HepG2 (cell line): ENCODE data around the gene MDH1. TPM values are rescaled to one million over a fixed set of nuclear protein-coding genes. Genes with fewer than 3 reads are reported as not detected.
A peak's percentile ranks its signal among the peaks of the same experiment; 100 is the strongest.

Source experiments
- ATF1 ChIP-seq: IDR thresholded peaks from 2 replicates; pipeline ENCODE4 v1.6.1; 2016; ENCODE audit warnings: mild to moderate bottlenecking, control low read depth
- ATF7-NPFF ChIP-seq: sonication (generic); formaldehyde crosslinking; IDR thresholded peaks from 2 replicates; pipeline ENCODE4 v1.8.1; 2023; ENCODE audit warnings: mild to moderate bottlenecking, low read depth, missing genetic modification reagents, moderate library complexity
- ATM ChIP-seq: fragments of 450-650 bp; IDR thresholded peaks from 2 replicates; pipeline ENCODE4 v1.7.1; 2017; ENCODE audit warnings: mild to moderate bottlenecking, borderline replicate concordance
- BRD4 ChIP-seq: sonication (generic); formaldehyde crosslinking; IDR thresholded peaks from 2 replicates; pipeline ENCODE4 v1.4.0; 2020; ENCODE audit warnings: missing genetic modification reagents
- ERF ChIP-seq: IDR thresholded peaks from 2 replicates; pipeline ENCODE4 v1.6.1; 2018; ENCODE audit warnings: missing biosample characterization, missing genetic modification reagents
- FOXP1 ChIP-seq, 2 experiments: fragments of 450-650 bp in 1 of 2; IDR thresholded peaks; 2 replicates each; pipeline ENCODE4 v1.6.1; 2017 to 2018; ENCODE audit warnings: antibody characterized with exemption in 1 of 2
- HMGA1 ChIP-seq: sonication (generic); formaldehyde crosslinking; conservative IDR thresholded peaks from 2 replicates; pipeline ENCODE4 v1.4.0; 2020; ENCODE audit warnings: missing genetic modification reagents
- HNRNPH1 ChIP-seq: fragments of 200-400 bp; formaldehyde crosslinking; optimal IDR thresholded peaks from 2 replicates; pipeline ENCODE3; 2017; ENCODE audit warnings: mild to moderate bottlenecking, low read depth, low read length
- JUNB ChIP-seq: sonication (generic); formaldehyde crosslinking; IDR thresholded peaks from 2 replicates; pipeline ENCODE4 v1.8.0; 2022; ENCODE audit warnings: missing genetic modification reagents, mild to moderate bottlenecking, borderline replicate concordance
- KDM5B ChIP-seq: sonication (generic); formaldehyde crosslinking; IDR thresholded peaks from 2 replicates; pipeline ENCODE4 v1.4.0; 2020; ENCODE audit warnings: missing genetic modification reagents, mild to moderate bottlenecking, borderline replicate concordance
- KLF9 ChIP-seq: IDR thresholded peaks from 2 replicates; pipeline ENCODE4 v1.6.1; 2016; ENCODE audit warnings: low read depth
- KMT2B ChIP-seq: IDR thresholded peaks from 2 replicates; pipeline ENCODE4 v1.6.1; 2016; ENCODE audit warnings: missing genetic modification reagents, missing compliant biosample characterization
- NFE2 ChIP-seq: sonication (generic); formaldehyde crosslinking; IDR thresholded peaks from 2 replicates; pipeline ENCODE4 v1.4.0; 2020; ENCODE audit warnings: missing genetic modification reagents
- NFYB ChIP-seq: sonication (generic); formaldehyde crosslinking; IDR thresholded peaks from 2 replicates; pipeline ENCODE4 v1.4.0; 2020; ENCODE audit warnings: missing genetic modification reagents
- PHF21A ChIP-seq: sonication (generic); formaldehyde crosslinking; IDR thresholded peaks from 2 replicates; pipeline ENCODE4 v1.5.0; 2020; ENCODE audit warnings: mild to moderate bottlenecking, missing genetic modification reagents
- PPARG ChIP-seq: conservative IDR thresholded peaks from 2 replicates; pipeline ENCODE4 v1.6.1; 2016; ENCODE audit warnings: missing biosample characterization, missing genetic modification reagents
- RELA ChIP-seq: sonication (generic); formaldehyde crosslinking; IDR thresholded peaks from 2 replicates; pipeline ENCODE4 v1.4.0; 2020; ENCODE audit warnings: missing genetic modification reagents
- SMC3 ChIP-seq: IDR thresholded peaks from 2 replicates; pipeline ENCODE4 v1.6.1; 2011; ENCODE audit warnings: low read length, improper control_type of control experiment
- TBL1XR1 ChIP-seq: fragments of 150-350 bp; IDR thresholded peaks from 2 replicates; pipeline ENCODE4 v1.6.1; 2014; ENCODE audit warnings: borderline replicate concordance, low read length; ENCODE audit not compliant: partially characterized antibody
- ZBTB21 ChIP-seq: sonication (generic); formaldehyde crosslinking; IDR thresholded peaks from 2 replicates; pipeline ENCODE4 v1.4.0; 2020; ENCODE audit warnings: missing genetic modification reagents
- ZNF124 ChIP-seq: sonication (generic); formaldehyde crosslinking; IDR thresholded peaks from 2 replicates; pipeline ENCODE4 v1.4.0; 2020; ENCODE audit warnings: missing genetic modification reagents
- ZNF451 ChIP-seq: sonication (generic); formaldehyde crosslinking; IDR thresholded peaks from 2 replicates; pipeline ENCODE4 v1.5.0; 2020; ENCODE audit warnings: mild to moderate bottlenecking, missing genetic modification reagents
- ZNF468 ChIP-seq: sonication (generic); formaldehyde crosslinking; IDR thresholded peaks from 2 replicates; pipeline ENCODE4 v1.8.0; 2022; ENCODE audit warnings: mild to moderate bottlenecking, moderate library complexity, missing genetic modification reagents
- ZSCAN12 ChIP-seq: sonication (generic); formaldehyde crosslinking; IDR thresholded peaks from 2 replicates; pipeline ENCODE4 v1.9.0; 2021; ENCODE audit warnings: mild to moderate bottlenecking, missing genetic modification reagents
- ZSCAN25 ChIP-seq: sonication (generic); formaldehyde crosslinking; IDR thresholded peaks from 2 replicates; pipeline ENCODE4 v1.8.0; 2022; ENCODE audit warnings: mild to moderate bottlenecking, missing genetic modification reagents
- polyA plus RNA-seq, 8 experiments: library from polyadenylated mRNA; depleted of rRNA in 3 of 8; stranded (reverse) in 7 of 8; unstranded in 1 of 8; fragments of >200 nt; fragmentation: Illumina TruSeq in 4 of 8; extraction: Trizol in 4 of 8; gene quantifications; 2 replicates each; pipeline versions ENCODE4 v1.2.1 to v1.2.3, GENCODE V29; 2011 to 2016; ENCODE audit warnings: low read depth in 4 of 8, missing spikeins in 1 of 8, mixed read lengths in 1 of 8; ENCODE audit not compliant: insufficient read depth in 1 of 8
- total RNA-seq, 5 experiments: library from RNA; depleted of rRNA; stranded (reverse); fragments of >200 nt; fragmentation: Illumina TruSeq; extraction: Trizol; gene quantifications; 2 replicates each; pipeline ENCODE4 v1.2.3, GENCODE V29; 2016; ENCODE audit warnings: low read depth in 1 of 5
- TF ChIP-seq, protein P1 (sequence below): sonication (generic); formaldehyde crosslinking; IDR thresholded peaks from 2 replicates; pipeline ENCODE4 v1.4.0; 2020; ENCODE audit warnings: missing genetic modification reagents
- TF ChIP-seq, protein P2 (sequence below): sonication (generic); formaldehyde crosslinking; conservative IDR thresholded peaks from 2 replicates; pipeline ENCODE4 v1.8.1; 2023; ENCODE audit warnings: missing genetic modification reagents
- TF ChIP-seq, protein P3 (sequence below): sonication (generic); formaldehyde crosslinking; IDR thresholded peaks from 2 replicates; pipeline ENCODE4 v1.5.1; 2020; ENCODE audit warnings: missing genetic modification reagents, mild to moderate bottlenecking, borderline replicate concordance

MDH1 gene
- total and polyA plus RNA-seq, 2 of the 13 experiments (the other 11 are each of a cell fraction or from before 2014, with no cell fraction given) = 293 to 415 TPM

- TF ChIP-seq ZNF124 (CRISPR knock-in tag) (peak; percentile 96), ZNF468 (CRISPR knock-in tag) (no peak), NFYB (CRISPR knock-in tag) (peak; percentile 92), ERF (CRISPR knock-in tag) (peak; percentile 88), TBL1XR1 (peak; percentile 96), RELA (peak; percentile 32; the same call in 1 of the 2 replicates), ZSCAN12 (no peak), ZSCAN25 (peak; percentile 76; the same call in 1 of the 2 replicates), FOXP1 (IDR thresholded peaks at IDR 0.05) (no peak), FOXP1 (CRISPR knock-in tag; IDR thresholded peaks at IDR 0.05) (peak; percentile 47; the same call in 1 of the 2 replicates), ZBTB21 (CRISPR knock-in tag) (peak; percentile 47; the same call in 1 of the 2 replicates), ATF1 (CRISPR knock-in tag) (peak; percentile 95), PPARG (CRISPR knock-in tag) (peak; percentile 22), ATM (no peak), KMT2B (CRISPR knock-in tag) (peak; percentile 93; the same call in 1 of the 2 replicates), KLF9 (CRISPR knock-in tag) (no peak; the same call in 1 of the 2 replicates), BRD4 (CRISPR knock-in tag) (peak; percentile 46; the same call in 1 of the 2 replicates), SMC3 (no peak), KDM5B (CRISPR knock-in tag) (peak; percentile 86), HMGA1 (CRISPR knock-in tag) (no peak), ATF7-NPFF (peak; percentile 83), JUNB (CRISPR knock-in tag) (peak; percentile 17; the same call in 1 of the 2 replicates), ZNF451 (CRISPR knock-in tag) (peak; percentile 37; the same call in 1 of the 2 replicates), PHF21A (CRISPR knock-in tag) (peak; percentile 99), HNRNPH1 (no peak), NFE2 (no peak)
- TF ChIP-seq, protein P1, sequence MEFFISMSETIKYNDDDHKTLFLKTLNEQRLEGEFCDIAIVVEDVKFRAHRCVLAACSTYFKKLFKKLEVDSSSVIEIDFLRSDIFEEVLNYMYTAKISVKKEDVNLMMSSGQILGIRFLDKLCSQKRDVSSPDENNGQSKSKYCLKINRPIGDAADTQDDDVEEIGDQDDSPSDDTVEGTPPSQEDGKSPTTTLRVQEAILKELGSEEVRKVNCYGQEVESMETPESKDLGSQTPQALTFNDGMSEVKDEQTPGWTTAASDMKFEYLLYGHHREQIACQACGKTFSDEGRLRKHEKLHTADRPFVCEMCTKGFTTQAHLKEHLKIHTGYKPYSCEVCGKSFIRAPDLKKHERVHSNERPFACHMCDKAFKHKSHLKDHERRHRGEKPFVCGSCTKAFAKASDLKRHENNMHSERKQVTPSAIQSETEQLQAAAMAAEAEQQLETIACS = no peak
- TF ChIP-seq, protein P2, sequence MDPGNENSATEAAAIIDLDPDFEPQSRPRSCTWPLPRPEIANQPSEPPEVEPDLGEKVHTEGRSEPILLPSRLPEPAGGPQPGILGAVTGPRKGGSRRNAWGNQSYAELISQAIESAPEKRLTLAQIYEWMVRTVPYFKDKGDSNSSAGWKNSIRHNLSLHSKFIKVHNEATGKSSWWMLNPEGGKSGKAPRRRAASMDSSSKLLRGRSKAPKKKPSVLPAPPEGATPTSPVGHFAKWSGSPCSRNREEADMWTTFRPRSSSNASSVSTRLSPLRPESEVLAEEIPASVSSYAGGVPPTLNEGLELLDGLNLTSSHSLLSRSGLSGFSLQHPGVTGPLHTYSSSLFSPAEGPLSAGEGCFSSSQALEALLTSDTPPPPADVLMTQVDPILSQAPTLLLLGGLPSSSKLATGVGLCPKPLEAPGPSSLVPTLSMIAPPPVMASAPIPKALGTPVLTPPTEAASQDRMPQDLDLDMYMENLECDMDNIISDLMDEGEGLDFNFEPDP (CRISPR knock-in tag) = peak; percentile 99
- TF ChIP-seq, protein P3, sequence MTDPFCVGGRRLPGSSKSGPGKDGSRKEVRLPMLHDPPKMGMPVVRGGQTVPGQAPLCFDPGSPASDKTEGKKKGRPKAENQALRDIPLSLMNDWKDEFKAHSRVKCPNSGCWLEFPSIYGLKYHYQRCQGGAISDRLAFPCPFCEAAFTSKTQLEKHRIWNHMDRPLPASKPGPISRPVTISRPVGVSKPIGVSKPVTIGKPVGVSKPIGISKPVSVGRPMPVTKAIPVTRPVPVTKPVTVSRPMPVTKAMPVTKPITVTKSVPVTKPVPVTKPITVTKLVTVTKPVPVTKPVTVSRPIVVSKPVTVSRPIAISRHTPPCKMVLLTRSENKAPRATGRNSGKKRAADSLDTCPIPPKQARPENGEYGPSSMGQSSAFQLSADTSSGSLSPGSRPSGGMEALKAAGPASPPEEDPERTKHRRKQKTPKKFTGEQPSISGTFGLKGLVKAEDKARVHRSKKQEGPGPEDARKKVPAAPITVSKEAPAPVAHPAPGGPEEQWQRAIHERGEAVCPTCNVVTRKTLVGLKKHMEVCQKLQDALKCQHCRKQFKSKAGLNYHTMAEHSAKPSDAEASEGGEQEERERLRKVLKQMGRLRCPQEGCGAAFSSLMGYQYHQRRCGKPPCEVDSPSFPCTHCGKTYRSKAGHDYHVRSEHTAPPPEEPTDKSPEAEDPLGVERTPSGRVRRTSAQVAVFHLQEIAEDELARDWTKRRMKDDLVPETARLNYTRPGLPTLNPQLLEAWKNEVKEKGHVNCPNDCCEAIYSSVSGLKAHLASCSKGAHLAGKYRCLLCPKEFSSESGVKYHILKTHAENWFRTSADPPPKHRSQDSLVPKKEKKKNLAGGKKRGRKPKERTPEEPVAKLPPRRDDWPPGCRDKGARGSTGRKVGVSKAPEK = no peak
Measured at GRCh38 chr2:63588385-63589147, at the start of gene MDH1, which contains the start of gene WDPCP (continued).
